Activated naive CD8-positive, alpha-beta T cell treated with anti-CD3 and anti-CD28 coated beads for 36 hours (primary cell): ENCODE data around the gene DEFB129. TPM values are rescaled to one million over a fixed set of nuclear protein-coding genes. Genes with fewer than 3 reads are reported as not detected.

Source experiments
- DNase-seq: peaks from one replicate; pipeline ENCODE4 v3.0.0; 2021
- H3K27ac Mint-ChIP-seq: one replicate; pipeline ENCODE4 v1.8.0; 2022; ENCODE audit warnings: mild to moderate bottlenecking, moderate library complexity, mixed read lengths
- H3K27me3 Mint-ChIP-seq: one replicate; pipeline ENCODE4 v1.8.0; 2022; ENCODE audit warnings: mild to moderate bottlenecking, mixed read lengths
- H3K36me3 Mint-ChIP-seq: one replicate; pipeline ENCODE4 v1.8.0; 2021; ENCODE audit warnings: mild to moderate bottlenecking, mixed read lengths
- H3K4me1 Mint-ChIP-seq: one replicate; pipeline ENCODE4 v1.8.0; 2021; ENCODE audit warnings: mixed read lengths
- H3K4me3 Mint-ChIP-seq: one replicate; pipeline ENCODE4 v1.8.0; 2022; ENCODE audit warnings: mild to moderate bottlenecking, moderate library complexity, mixed read lengths
- H3K9me3 Mint-ChIP-seq: one replicate; pipeline ENCODE4 v1.8.0; 2022; ENCODE audit warnings: mixed read lengths
- total RNA-seq, 2 experiments: library from RNA; stranded (reverse); gene quantifications; one replicate each; pipeline ENCODE4 v1.2.3, GENCODE V29; 2021

The DEFB129 gene
- total RNA-seq, 2 experiments from 2014 or later = not detected

- Mint-ChIP-seq H3K4me3 (no peak overlapping the region), H3K36me3 (no peaks in the 10 kb centered on the region), H3K27ac (no peak overlapping the region), H3K27me3 (no peaks in the 10 kb centered on the region), H3K4me1 (peaks cover 8% of the 10 kb centered on the region), H3K9me3 (no peaks in the 10 kb centered on the region)
- DNase-seq = no peak
Measured at GRCh38 chr20:271069-271468, 44.0 kb downstream of the DEFB129 start.

GRCh38 chr20:271528-271927, 44.5 kb downstream of the DEFB129 start:
- Mint-ChIP-seq H3K4me1 (peaks cover 4% of the 10 kb centered on the region), H3K27me3 (no peaks in the 10 kb centered on the region)

GRCh38 chr20:272718-273117, 45.7 kb downstream of the DEFB129 start:
- no peak for DNase-seq
- H3K9me3 Mint-ChIP-seq = no peaks in the 10 kb centered on the region
- H3K36me3 Mint-ChIP-seq = no peaks in the 10 kb centered on the region
- H3K4me1 Mint-ChIP-seq = no peaks in the 10 kb centered on the region
- no peak overlapping the region for H3K27ac Mint-ChIP-seq
- no peaks in the 10 kb centered on the region for H3K27me3 Mint-ChIP-seq
- no peak overlapping the region for H3K4me3 Mint-ChIP-seq

More at GRCh38 chr20:271528-271927, 44.5 kb downstream of the DEFB129 start:
- no peak overlapping the region for H3K27ac Mint-ChIP-seq
- no peaks in the 10 kb centered on the region for H3K9me3 Mint-ChIP-seq
- no peaks in the 10 kb centered on the region for H3K36me3 Mint-ChIP-seq
- H3K4me3 Mint-ChIP-seq = no peak overlapping the region
- no peak for DNase-seq

- Mint-ChIP-seq H3K9me3 (peaks cover 1% of the 10 kb centered on the region), H3K4me1 (no peaks in the 10 kb centered on the region), H3K27ac (no peak overlapping the region), H3K27me3 (no peaks in the 10 kb centered on the region), H3K36me3 (peaks cover 3% of the 10 kb centered on the region), H3K4me3 (no peak overlapping the region)
- DNase-seq = no peak
Measured at GRCh38 chr20:273884-274283, 46.8 kb downstream of the DEFB129 start.

GRCh38 chr20:275791-276190, 48.7 kb downstream of the DEFB129 start:
- H3K36me3 Mint-ChIP-seq = peaks cover 3% of the 10 kb centered on the region
- no peak overlapping the region for H3K27ac Mint-ChIP-seq
- H3K4me3 Mint-ChIP-seq = no peak overlapping the region
- peaks cover 1% of the 10 kb centered on the region for H3K9me3 Mint-ChIP-seq
- DNase-seq = no peak
- H3K4me1 Mint-ChIP-seq = no peaks in the 10 kb centered on the region
- H3K27me3 Mint-ChIP-seq = no peaks in the 10 kb centered on the region

GRCh38 chr20:276620-277495, 49.8 kb downstream of the DEFB129 start:
- Mint-ChIP-seq H3K4me1 (no peaks in the 10 kb centered on the region), H3K36me3 (peaks cover 3% of the 10 kb centered on the region), H3K4me3 (no peak overlapping the region), H3K9me3 (peaks cover 1% of the 10 kb centered on the region), H3K27me3 (no peaks in the 10 kb centered on the region), H3K27ac (no peak overlapping the region)
- no peak for DNase-seq

- H3K27ac Mint-ChIP-seq = no peak overlapping the region
- no peak overlapping the region for H3K4me3 Mint-ChIP-seq
- no peak for DNase-seq
- no peaks in the 10 kb centered on the region for H3K4me1 Mint-ChIP-seq
- H3K9me3 Mint-ChIP-seq = peaks cover 1% of the 10 kb centered on the region
- H3K27me3 Mint-ChIP-seq = no peaks in the 10 kb centered on the region
- peaks cover 3% of the 10 kb centered on the region for H3K36me3 Mint-ChIP-seq
Measured at GRCh38 chr20:277496-277781, 50.4 kb downstream of the DEFB129 start.

- no peak for DNase-seq
- Mint-ChIP-seq H3K36me3 (peaks cover 3% of the 10 kb centered on the region), H3K4me1 (no peaks in the 10 kb centered on the region), H3K9me3 (peaks cover 1% of the 10 kb centered on the region), H3K27me3 (no peaks in the 10 kb centered on the region), H3K4me3 (no peak overlapping the region), H3K27ac (no peak overlapping the region)
Measured at GRCh38 chr20:278181-278580, 51.1 kb downstream of the DEFB129 start.

GRCh38 chr20:278607-279571, 51.8 kb downstream of the DEFB129 start:
- Mint-ChIP-seq H3K27ac (no peak overlapping the region), H3K4me1 (no peaks in the 10 kb centered on the region), H3K9me3 (peaks cover 1% of the 10 kb centered on the region), H3K27me3 (no peaks in the 10 kb centered on the region), H3K36me3 (peaks cover 3% of the 10 kb centered on the region), H3K4me3 (no peak overlapping the region)
- DNase-seq = no peak

Other genes with a start within 250 kb of the DEFB129 start
- not detected for gene DEFB125, start 139.6 kb upstream of the DEFB129 start, total RNA-seq
- gene DEFB126, start 84.7 kb upstream of the DEFB129 start, total RNA-seq = not detected
- gene DEFB127, start 69.8 kb upstream of the DEFB129 start, total RNA-seq = not detected
- gene DEFB128, start 37.5 kb upstream of the DEFB129 start, total RNA-seq = not detected
- gene DEFB132, start 30.5 kb downstream of the DEFB129 start, total RNA-seq = not detected
- 1 to 10 TPM; 7.5 to 7.8 TPM for gene C20orf96, start 63.5 kb downstream of the DEFB129 start, total RNA-seq
- gene ZCCHC3, start 70.3 kb downstream of the DEFB129 start, total RNA-seq = 10 to 100 TPM; 23.3 to 24.5 TPM
- 10 to 100 TPM; 13.1 to 13.3 TPM for gene SOX12, start 98.3 kb downstream of the DEFB129 start, total RNA-seq
- 10 to 100 TPM; 11.2 to 12.6 TPM for gene NRSN2, start 119.9 kb downstream of the DEFB129 start, total RNA-seq
- gene TRIB3, start 153.5 kb downstream of the DEFB129 start, total RNA-seq = 10 to 100 TPM; 57.8 to 58.0 TPM
- gene RBCK1, start 181.0 kb downstream of the DEFB129 start, total RNA-seq = 100 to 1,000 TPM; 113 to 115 TPM
- 10 to 100 TPM; 18.4 to 18.6 TPM for gene TBC1D20, start 235.3 kb downstream of the DEFB129 start, total RNA-seq